Lower leg skin (tissue), 3 donors: ENCODE results near the gene TLCD3A.

Experiments
- CTCF ChIP-seq, 3 donors: fragments of 450-650 bp; IDR thresholded peaks; one replicate each; pipeline ENCODE4 v1.5.1; 2016; ENCODE audit warnings: antibody characterized with exemption in 3 of 3, mild to moderate bottlenecking in 3 of 3, moderate library complexity in 2 of 3
- POLR2A ChIP-seq, 2 donors: fragments of 450-650 bp; IDR thresholded peaks; one replicate each; pipeline ENCODE4 v1.6.1; 2016 to 2017; ENCODE audit warnings: antibody characterized with exemption in 2 of 2, mild to moderate bottlenecking in 1 of 2, moderate library complexity in 1 of 2

GRCh38 chr17:791829-792228, 59.4 kb downstream of the TLCD3A start:
- TF ChIP-seq CTCF (IDR thresholded peaks at IDR 0.05): no peak
- no peak for TF ChIP-seq POLR2A (IDR thresholded peaks at IDR 0.05)
